CD4-positive, alpha-beta T cell treated with Interleukin-4 for 1 hour (primary cell): Measurements from ENCODE around the gene TBC1D19.
"Not testable (repeated sequence)": the region's sequence is repeated elsewhere in the genome, so short reads cannot be mapped to it uniquely, and the experiment has no call there.

Source experiments
- DNase-seq, 2 donors: peaks; one replicate each; pipeline ENCODE4 v3.0.0-alpha.2; 2020 to 2022

Gene TBC1D19

GRCh38 chr4:26690506-26690905 is 106.6 kb downstream of the TBC1D19 start:
- DNase-seq: no peak

- no peak for DNase-seq
Measured at GRCh38 chr4:26692014-26692726, 108.3 kb downstream of the TBC1D19 start.

- DNase-seq: not testable (repeated sequence)
Measured at GRCh38 chr4:26694131-26694530, 110.2 kb downstream of the TBC1D19 start.

GRCh38 chr4:26700110-26700509 is 116.2 kb downstream of the TBC1D19 start:
- no peak for DNase-seq

GRCh38 chr4:26701095-26701494 is 117.2 kb downstream of the TBC1D19 start:
- no peak for DNase-seq

GRCh38 chr4:26701786-26702227 is 117.9 kb downstream of the TBC1D19 start:
- DNase-seq: no peak

GRCh38 chr4:26707342-26707741 is 123.5 kb downstream of the TBC1D19 start:
- no peak for DNase-seq

- DNase-seq: no peak
Measured at GRCh38 chr4:26709246-26709645, 125.4 kb downstream of the TBC1D19 start.

GRCh38 chr4:26713563-26714151 is 129.8 kb downstream of the TBC1D19 start:
- no peak for DNase-seq

- DNase-seq: no peak
Measured at GRCh38 chr4:26715636-26716242, 131.9 kb downstream of the TBC1D19 start.

GRCh38 chr4:26717332-26717731 is 133.4 kb downstream of the TBC1D19 start:
- DNase-seq: no peak

- DNase-seq: peak in 1 of 2 donors; percentile 17
Measured at GRCh38 chr4:26719954-26720552, 136.2 kb downstream of the TBC1D19 start.

GRCh38 chr4:26721685-26722084 is 137.8 kb downstream of the TBC1D19 start:
- no peak for DNase-seq

- peak; percentile 24 to 50 for DNase-seq
Measured at GRCh38 chr4:26723216-26723615, 139.3 kb downstream of the TBC1D19 start.

- DNase-seq: no peak
Measured at GRCh38 chr4:26724534-26724933, 140.7 kb downstream of the TBC1D19 start.

- no peak for DNase-seq
Measured at GRCh38 chr4:26726655-26727387, 142.9 kb downstream of the TBC1D19 start.

GRCh38 chr4:26727844-26728243 is 144.0 kb downstream of the TBC1D19 start:
- no peak for DNase-seq

GRCh38 chr4:26729027-26729426 is 145.1 kb downstream of the TBC1D19 start:
- DNase-seq: no peak

- no peak for DNase-seq
Measured at GRCh38 chr4:26729547-26729946, 145.7 kb downstream of the TBC1D19 start.

- DNase-seq: no peak
Measured at GRCh38 chr4:26731351-26732035, 147.6 kb downstream of the TBC1D19 start.

- no peak for DNase-seq
Measured at GRCh38 chr4:26732356-26732755, 148.5 kb downstream of the TBC1D19 start.

GRCh38 chr4:26736621-26737020 is 152.7 kb downstream of the TBC1D19 start:
- DNase-seq: no peak
